Dermis microvascular lymphatic vessel endothelial cell (primary cell): ENCODE measurements around the gene CTAG1A. TPM values are rescaled to one million over a fixed set of nuclear protein-coding genes. Genes with fewer than 3 reads are reported as not detected.
"Not testable (repeated sequence)": the region's sequence is repeated elsewhere in the genome, so short reads cannot be mapped to it uniquely, and the experiment has no call there.

Experiments used
- DNase-seq, 2 donors: peaks; one replicate each; pipeline versions ENCODE4 v3.0.0 to v3.0.0-alpha.2; 2010; ENCODE audit warnings: low read depth in 2 of 2
- total RNA-seq: library from RNA; depleted of rRNA; stranded (reverse); fragments of >200 nt; gene quantifications from 2 replicates; pipeline ENCODE4 v1.2.1, GENCODE V29; 2014

CTAG1A gene
- total RNA-seq: not detected in 2 replicates

DNA sequence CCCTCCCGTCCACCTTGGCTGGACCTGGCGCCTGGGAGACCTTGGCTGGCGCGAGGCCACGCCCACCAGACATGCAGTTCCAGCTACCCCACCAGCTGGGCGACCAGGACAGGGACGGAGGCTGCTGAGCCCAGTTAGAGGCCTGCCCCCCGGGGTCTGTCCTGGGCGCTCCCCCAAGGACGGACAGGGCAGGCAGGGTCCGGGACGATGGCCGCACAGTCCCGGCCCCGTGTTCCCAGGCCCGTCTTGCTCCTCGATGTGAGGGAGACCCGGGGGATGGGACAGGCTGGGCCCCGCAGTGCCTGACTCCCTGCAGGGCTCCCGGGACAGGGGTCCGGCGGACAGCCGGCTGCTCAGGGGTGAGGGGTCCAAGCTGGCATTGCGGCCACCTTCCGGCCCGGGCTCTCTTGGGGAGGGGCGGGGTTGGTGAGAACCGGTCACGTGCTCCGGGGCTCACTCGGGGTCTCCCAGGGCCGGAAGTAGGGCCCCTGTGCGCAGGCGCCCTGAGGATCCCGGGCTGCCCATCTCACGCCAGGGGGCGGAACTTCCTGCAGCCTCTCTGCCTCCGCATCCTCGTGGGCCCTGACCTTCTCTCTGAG lies at the start of gene CTAG1A:
Gene CTAG1A, plus strand, starts transcription at position 549 of the 599 bp plus-strand sequence. CDS start 74 bp downstream, outside the sequence.
- not testable (repeated sequence) for DNase-seq

DNA sequence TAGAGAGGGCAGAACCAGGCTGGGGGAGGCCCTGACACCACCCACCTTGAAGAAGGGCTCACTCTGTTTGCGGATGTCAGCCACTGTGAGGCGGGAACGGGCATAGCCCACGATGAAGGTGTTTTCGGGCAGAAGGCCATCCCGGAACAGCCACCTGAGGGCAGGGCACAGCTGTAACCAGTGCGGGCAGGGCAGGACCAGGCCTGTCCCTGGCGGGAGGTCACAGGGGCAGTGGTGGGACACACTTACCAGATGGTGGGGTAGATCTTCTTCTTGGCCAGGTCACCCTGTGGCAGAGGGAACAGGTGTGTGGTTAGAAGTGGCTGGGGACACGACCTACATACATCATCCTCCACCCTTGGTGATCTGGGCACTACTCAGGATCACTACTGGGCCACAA lies 49.0 kb upstream of the CTAG1A start:
- DNase-seq: no peak

DNA sequence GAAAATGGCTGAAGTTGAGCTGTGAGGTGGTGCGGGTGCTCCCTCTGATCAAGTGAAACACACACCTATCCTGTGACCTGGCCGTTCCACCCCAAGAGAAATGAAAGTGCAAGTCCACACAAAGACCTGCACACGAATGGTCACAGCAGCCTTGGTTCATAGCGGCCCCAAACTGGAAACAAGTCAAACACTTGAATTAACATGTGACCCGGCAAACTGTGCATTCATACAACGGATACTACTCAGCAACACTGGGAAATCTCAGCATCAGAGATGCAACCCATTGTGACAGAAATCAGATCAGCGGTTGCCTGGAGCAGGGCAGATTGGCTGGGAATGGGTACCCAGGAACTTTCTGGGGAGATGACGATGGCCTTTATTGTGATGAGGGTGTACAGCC lies 45.9 kb upstream of the CTAG1A start:
- no peak for DNase-seq

DNA sequence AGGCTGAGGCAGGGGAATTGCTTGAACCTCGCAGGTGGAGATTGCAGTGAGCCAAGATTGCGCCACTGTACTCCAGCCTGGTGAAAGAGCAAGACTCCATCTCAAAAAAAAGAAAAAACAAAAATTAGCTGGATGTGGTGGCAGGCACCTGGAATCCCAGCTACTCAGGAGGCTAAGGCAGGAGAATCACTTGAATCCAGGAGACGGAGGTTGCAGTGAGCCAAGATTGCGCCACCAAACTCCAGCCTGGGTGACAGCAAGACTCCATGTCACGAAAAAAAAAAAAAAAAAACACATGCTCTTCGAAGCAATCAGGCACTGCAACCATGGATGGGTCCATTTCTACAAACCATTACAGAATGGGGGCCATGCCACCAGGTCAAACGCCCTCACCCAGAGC lies 44.6 kb upstream of the CTAG1A start:
- not testable (repeated sequence) for DNase-seq

DNA sequence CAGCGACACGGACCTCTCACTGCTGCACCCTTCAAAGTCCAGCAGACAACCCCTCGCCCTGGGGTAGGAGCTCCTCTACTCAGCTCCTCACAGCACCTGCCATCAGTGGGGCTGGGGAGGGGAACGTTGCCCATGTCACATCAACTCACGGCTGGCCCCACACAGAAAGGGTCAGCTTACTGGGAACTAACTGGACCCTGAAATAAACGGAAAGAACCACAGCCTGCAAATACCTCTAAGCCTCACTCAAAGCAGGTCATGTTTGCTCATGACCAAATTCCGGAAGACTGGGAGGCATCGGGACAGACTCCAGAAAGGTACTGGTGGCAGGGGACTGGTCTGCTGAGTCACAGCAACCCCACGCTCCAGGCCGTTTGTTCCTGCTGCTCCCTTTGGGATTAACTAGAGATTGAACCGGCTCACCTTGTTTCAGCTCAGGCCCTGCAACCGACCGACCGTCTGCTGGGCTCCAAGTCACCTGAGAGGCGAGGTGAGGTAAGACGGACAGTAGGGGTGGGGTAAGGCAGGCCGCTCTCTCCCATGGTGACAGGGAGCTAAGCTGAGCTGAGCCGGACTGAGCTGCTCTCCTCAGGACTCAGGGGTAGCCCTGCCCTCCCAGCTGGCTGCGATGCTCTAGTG lies 43.9 kb upstream of the CTAG1A start:
- peak in 1 of 2 donors; percentile 29 for DNase-seq

DNA sequence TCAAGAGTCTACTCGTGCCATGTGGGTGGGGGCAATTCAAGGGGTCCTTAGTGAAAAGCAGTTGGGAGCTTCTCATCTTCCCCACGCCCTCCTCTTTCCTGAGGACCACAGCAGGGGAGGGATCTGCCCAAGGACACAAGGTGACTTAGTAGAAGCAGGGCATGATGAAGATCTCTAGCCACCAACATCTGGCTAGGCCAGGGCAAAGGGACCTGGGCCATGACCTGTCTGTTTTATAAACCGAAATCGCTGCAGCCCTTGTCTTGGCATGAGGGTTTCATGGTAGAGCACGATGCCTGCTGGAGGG lies 43.4 kb upstream of the CTAG1A start:
- DNase-seq: no peak

DNA sequence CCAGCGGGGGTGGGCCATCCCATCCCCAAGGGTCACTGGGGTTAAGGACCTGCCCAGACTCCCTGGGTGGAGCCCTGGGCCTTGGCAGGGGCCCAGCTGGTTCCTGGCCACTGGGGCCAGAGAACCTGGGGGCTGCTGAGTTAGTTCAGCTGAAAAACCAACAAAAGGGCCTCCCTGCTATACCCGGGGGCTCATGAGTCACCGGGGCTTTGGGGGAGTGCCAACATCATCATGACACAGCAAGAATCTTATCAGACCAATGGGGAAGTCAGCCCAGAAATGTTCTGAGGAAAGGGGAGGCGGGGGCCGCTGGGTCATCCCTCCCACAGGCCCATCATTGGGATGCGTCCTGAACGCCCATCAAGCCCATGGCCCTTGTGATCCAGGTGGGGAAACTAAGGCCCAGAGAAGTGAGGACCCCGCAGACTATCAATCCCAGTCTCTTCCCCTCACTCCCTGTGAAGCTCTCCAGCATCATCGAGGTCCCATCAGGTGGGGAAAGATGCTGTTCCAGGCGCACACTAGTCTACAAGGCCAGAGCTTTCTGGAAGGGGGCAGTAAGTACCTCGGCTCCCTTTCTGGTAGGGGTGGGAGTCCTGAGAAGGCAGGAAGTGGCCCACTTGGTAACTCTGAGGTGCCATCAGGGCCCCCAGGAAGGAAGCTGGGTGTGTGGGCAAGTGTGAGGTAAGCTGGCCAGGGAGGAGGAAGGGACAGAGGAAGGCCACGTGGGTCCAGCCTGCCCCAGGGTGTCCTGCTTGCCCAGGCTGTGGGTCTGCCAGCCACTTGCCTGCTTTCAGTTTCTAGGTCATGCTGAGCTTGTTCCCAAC lies 42.8 kb upstream of the CTAG1A start:
- peak; percentile 78 to 92 for DNase-seq

DNA sequence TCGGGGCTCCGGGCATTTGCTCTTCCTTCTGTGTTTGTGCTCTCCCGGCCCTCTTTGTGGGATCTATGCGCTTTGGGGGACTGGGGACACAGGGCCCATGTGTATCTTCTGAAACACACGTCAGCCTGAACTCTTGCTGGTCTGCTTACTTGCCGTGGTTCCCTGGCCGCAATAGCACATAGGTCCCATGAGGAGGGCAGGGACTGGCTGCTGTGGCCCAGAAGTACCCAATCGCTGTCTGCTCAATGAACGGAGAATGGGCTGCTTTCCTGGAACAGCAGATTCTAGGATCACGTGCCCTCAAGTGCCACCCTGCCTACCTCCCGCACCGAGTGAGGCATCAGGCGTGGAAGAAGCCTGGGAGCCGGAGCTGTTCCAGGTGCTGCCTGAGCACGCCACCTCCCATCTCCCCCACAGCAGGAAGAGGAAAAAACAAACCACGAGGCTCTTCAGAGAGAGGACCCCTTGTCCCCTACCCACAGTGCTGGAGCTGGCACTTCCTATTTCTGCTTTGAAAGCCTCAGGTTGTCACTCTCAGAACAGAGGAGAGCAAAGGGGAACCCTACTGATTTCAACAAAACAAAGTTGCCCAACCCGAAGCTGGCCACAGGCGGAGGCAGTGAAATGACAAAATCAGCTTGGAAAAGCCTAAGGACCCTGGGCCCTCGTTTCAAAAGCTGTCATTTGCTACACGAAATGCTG lies 42.1 kb upstream of the CTAG1A start:
- peak in 1 of 2 donors; percentile 24 for DNase-seq

DNA sequence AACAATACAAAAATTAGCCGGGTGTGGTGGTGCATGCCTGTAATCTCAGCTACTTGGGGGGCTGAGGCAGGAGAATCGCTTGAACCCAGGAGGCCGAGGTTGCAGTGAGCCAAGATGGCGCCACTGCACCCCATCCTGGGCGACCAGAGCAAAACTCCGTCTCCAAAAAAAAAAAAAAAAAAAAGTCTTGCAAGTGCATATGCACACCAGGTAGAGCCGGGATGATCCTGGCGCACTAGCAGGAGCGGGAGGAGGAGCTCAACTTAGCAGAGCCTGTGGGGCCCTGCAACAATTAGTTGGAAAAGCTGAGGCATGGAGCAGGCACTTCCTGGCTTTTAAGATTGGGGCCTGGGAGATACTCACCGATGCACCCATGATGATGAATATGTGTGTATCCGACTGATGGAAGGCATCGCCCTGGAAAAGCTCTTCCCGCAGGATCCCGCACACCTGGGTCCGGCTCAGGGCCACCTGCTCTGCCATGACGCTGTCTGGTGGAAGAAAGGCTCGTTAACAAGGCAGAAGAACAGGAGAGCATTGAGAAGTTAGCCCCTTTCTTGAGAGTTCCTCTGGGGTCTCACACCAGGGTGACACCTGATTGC lies 39.2 kb upstream of the CTAG1A start:
- DNase-seq: no peak

DNA sequence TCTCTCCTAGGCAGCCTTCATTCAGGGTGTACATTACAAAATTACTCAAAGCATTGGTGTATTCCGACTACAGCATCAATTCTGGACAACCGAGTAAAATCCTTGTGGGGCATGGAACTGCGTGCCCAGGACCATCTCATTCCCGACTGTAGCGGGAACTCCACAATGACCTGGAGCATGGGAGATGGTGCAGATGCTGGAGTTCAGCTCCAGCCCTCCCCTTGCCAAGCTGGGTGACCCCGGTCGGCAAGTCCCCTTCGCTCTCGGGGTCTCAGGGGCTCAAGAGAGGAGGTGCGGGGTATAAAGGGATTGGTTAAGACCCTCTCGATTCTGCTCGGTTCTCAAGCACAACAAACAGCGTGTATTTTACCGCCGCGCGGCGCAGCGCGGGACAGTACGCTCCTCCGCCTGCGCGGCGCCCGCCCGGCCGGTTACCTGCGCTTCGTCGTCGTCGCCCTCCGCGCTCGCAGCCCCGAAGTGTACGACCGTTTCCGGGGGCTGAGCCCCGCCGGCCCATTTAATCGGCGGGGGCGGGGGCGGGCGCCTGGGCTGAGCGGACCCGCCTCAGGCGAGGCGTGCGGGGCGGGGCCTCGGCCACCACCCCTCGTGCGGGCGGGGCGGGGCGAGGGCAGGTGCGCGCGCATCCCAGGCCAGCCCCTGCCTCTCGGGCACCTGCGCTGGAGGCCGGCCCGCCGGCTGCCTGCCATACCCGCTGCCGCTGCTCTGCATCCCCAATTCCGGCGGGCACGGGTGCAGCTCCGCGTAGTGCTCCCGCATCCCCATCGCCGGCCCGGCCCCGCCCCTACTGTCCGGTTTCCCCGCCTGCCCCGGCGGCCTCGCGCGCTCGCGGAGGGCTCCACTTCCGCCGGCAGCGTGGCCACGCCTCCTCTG lies 38.3 kb upstream of the CTAG1A start, which contains the start of gene G6PD:
Gene G6PD, minus strand, starts transcription at position 493 of the 891 bp plus-strand sequence. CDS start 691 bp downstream, outside the sequence.
- peak in 1 of 2 donors; percentile 72 for DNase-seq

DNA sequence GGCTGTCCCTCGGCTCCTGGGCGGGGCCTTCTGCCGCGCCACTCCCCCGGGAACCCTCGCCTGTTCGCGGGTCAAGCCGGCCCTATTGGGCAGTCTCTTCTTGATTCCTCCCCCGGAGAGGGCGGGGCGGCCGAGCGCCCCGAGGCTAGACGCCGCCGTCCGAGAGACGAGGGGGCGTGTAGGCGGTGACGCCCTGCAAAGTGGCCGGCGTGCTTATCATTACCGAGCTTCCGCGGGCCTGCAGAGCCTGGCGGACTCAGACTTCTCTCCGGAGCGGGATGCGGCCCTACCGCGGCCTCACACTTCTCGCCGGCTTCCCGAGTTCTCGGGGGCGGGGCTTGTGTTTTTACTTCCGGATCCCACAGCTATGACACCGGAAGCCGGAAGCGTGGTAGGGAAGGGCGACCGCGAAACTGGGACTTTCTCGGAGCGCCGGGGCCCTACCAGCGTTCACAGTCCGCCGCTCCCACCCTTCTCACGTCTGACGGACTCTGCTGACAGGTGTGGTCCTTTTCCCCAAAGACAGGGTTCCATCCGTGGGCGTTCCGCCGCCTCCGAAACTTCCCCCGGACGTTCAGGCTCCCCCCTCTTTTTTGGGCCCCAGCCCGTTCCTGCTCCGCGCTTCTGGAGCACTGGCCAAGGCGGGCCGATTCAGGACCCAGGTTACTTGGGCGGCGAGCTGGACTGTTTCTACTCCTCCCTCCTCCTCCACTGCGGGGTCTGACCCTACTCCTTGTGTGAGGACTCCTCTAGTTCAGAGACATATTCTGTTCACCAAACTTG lies 37.5 kb upstream of the CTAG1A start, which contains the start of gene IKBKG:
Gene IKBKG, plus strand, starts transcription at position 376 of the 783 bp plus-strand sequence. CDS start 4,383 bp downstream, outside the sequence.
- DNase-seq: peak; percentile 70 to 91

DNA sequence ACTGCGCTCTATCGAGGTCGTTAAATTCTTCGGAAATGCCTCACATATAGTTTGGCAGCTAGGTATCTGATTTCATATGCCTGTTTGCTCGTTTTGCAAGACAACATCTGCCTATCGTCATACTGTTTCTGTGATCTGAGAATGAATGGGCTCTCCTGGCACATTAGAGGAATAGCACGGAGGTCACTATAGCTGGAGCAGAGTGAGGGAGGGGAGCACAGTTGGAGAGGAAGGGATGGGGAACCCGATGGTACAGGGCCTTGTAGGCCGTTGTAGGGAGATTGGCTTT lies 37.0 kb upstream of the CTAG1A start:
- DNase-seq: peak in 1 of 2 donors; percentile 19

DNA sequence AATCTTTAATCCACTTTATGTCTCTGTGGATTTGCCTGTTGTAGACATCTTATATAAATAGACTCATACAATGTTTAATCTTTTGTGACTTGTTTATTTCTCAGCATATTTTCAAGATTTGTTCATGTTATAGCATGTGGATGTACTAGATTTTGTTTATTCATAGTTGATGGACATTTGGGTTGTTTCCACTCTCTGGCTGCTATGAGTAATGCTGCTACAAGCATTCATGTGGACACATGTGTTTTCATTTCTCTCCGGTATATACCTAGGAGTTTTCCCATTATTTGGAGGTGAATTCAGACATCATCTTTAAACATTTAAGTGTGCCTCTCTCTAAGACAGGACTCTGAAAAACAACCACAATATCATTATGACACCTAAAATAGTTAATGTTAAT lies 35.2 kb upstream of the CTAG1A start:
- no peak for DNase-seq

DNA sequence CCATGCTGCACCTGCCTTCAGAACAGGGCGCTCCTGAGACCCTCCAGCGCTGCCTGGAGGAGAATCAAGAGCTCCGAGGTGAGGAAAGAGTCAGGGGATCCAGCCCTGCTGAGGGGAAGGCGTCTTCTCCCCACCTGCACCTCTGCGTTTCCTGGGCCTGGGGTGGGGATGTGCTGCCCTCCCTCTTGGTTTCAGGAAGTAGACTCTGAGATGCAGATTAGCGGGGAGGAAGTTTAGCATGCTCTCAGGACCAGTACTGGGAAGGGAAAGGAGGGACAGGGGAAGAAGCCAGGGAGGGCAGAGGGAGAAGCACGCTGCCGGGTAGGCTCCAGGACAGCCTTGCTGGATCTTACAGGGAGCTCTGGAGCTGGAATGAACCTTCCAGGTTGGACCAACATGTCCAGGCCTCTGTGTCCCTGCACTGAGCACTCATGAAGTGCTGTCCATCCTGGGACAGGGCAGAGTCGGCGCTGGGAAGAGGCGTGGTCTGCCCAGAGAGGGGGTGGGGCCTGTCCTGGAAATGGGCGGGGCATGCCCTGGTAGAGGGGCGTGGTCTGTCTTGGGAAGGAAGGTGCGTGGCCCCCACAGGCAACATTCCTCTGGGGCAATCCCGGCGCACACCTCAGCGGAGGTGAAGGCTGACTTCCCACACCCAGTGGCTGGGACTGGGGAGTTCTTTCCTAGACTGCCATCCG lies 32.7 kb upstream of the CTAG1A start:
- DNase-seq: not testable (repeated sequence)

DNA sequence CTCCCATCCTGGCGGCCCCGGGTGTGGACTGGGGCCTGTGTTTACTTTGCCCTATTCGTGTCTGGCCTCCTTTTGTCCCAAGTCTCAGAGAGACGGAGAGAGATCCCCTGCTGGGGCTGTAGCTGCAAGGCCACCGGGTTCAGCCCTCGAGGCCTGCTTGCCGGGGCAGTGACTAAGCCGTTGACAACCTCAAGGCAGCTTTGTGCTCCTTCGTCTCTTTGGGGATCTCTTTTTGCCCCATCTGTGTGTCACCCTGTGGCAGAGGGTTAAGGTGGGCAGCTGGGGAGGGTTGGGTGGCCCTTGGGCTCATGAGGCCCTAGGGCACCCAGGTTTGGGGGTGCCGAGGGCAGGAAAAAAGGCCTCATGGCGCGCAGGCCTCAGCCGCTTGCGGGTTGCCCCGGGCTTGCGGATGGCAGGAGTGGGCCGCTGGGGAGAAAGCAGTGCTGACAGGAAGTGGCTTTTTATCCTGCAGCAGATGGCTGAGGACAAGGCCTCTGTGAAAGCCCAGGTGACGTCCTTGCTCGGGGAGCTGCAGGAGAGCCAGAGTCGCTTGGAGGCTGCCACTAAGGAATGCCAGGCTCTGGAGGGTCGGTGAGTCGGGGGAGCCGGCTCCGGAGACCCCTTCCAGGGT lies 26.8 kb upstream of the CTAG1A start:
- DNase-seq: not testable (repeated sequence)

DNA sequence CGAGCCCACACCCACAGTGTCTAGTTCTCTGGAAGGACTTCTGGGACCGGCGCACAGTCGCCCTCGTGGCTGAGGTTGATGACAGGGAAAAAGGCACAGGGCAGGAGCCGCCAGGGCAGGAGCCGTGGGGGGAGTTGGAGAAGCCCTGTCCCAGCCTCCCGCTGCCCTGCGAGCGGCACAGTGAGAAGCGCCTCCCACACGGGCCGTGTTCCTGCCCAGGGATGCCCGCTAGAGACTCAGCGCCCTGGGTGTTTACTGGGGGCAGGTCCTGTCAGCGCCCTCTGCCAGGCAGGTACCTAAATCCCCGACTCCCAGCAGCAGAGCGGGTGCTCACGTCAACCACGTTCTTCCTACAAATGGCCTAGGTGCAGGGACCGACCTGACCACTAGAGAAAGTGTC lies 26.0 kb upstream of the CTAG1A start:
- not testable (repeated sequence) for DNase-seq

DNA sequence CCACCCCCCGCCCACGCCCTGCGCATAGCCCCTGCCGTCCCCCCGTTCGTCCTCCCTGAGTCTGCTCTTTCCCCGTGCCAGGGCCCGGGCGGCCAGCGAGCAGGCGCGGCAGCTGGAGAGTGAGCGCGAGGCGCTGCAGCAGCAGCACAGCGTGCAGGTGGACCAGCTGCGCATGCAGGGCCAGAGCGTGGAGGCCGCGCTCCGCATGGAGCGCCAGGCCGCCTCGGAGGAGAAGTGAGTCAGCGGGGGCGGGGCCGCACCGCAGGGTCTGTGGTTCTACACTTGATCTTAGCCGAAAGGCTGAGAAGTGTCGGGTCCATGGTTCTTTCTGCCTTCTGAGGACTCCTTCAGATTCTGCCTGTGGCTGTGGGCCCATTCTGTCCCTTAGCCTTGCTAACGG lies 24.6 kb upstream of the CTAG1A start:
- DNase-seq: not testable (repeated sequence)

DNA sequence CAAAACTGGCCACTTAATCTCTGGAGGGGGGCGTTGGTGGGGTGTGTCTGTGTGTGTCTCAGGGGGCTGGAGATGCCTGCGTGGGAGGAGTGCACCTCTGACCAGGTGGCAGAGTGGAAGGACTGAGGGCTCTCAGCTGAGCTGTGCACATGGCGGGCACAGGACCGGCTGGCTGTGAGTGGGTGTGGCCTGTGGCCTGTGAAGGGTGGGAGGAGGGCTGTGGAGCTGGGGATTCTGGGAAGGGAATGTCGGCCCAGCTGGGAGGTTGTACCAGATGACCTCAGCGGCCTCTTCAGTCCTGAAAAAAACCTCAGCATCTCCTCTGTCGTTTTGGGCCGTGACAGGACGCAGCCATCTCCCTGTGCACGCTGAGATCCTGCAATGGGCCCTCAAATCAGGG lies 22.6 kb upstream of the CTAG1A start:
- not testable (repeated sequence) for DNase-seq

DNA sequence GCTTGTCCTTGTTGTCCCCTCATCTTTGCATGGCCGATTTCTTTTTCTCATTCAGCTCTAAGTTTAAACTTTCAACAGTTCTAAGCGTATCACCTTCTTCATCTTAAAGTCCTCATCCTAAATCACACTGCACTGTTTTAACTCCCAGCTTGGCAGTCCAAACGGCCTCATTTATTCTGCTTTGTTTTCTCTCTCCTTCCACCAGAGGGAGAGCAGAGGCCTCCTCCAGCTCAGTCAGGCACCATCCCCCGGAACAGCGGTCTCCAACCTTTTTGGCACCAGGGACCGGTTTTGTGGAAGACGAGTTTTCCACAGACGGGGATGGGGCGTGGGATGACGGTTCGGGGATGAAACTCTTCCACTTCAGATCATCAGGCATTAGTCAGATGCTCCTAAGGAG lies 14.6 kb upstream of the CTAG1A start:
- not testable (repeated sequence) for DNase-seq
